Hypothalamus (tissue), 51 donors: ENCODE data around the gene SENP2.
"Not testable (repeated sequence)": the region's sequence is repeated elsewhere in the genome, so short reads cannot be mapped to it uniquely, and the experiment has no call there.

Experiments used
- DNase-seq, 51 donors: peaks; one replicate each; lab custom pipeline; 2025; lab: John Stamatoyannopoulos, UW

SENP2 gene

GRCh38 chr3:185585859-185586685, at the start of gene SENP2:
Gene SENP2, plus strand, starts transcription at chr3:185586295. Its CDS starts 119 bp downstream, at chr3:185586414.
- DNase-seq: peak; percentile 88 to 100 (median 99)

GRCh38 chr3:185537369-185537970, 48.6 kb upstream of the SENP2 start:
- DNase-seq: peak in 3 of 51 donors; percentile 2 to 10 (median 7)

GRCh38 chr3:185539934-185540333, 46.2 kb upstream of the SENP2 start:
- DNase-seq: no peak

GRCh38 chr3:185540695-185541094, 45.4 kb upstream of the SENP2 start:
- DNase-seq: no peak

- peak in 1 of 51 donors; percentile 31 for DNase-seq
Measured at GRCh38 chr3:185549122-185549521, 37.0 kb upstream of the SENP2 start.

GRCh38 chr3:185549651-185550111, 36.4 kb upstream of the SENP2 start:
- no peak for DNase-seq

GRCh38 chr3:185552358-185552877, 33.7 kb upstream of the SENP2 start, which contains the start of gene LIPH:
Gene LIPH, minus strand, starts transcription at chr3:185552588. Its CDS starts 117 bp downstream, at chr3:185552471.
- DNase-seq: no peak

- no peak for DNase-seq
Measured at GRCh38 chr3:185555101-185555501, 31.0 kb upstream of the SENP2 start.

- DNase-seq: no peak
Measured at GRCh38 chr3:185555860-185556347, 30.2 kb upstream of the SENP2 start.

GRCh38 chr3:185556640-185557039, 29.5 kb upstream of the SENP2 start:
- not testable (repeated sequence) for DNase-seq

- no peak for DNase-seq
Measured at GRCh38 chr3:185558395-185558794, 27.7 kb upstream of the SENP2 start.

- no peak for DNase-seq
Measured at GRCh38 chr3:185559706-185560090, 26.4 kb upstream of the SENP2 start.

- DNase-seq: no peak
Measured at GRCh38 chr3:185560676-185561075, 25.4 kb upstream of the SENP2 start.

- DNase-seq: peak in 7 of 51 donors; percentile 4 to 19 (median 7)
Measured at GRCh38 chr3:185561374-185561943, 24.6 kb upstream of the SENP2 start.

- no peak for DNase-seq
Measured at GRCh38 chr3:185561958-185562357, 24.1 kb upstream of the SENP2 start.

- DNase-seq: no peak
Measured at GRCh38 chr3:185572183-185572582, 13.9 kb upstream of the SENP2 start.

- peak in 6 of 51 donors; percentile 1 to 45 (median 6) for DNase-seq
Measured at GRCh38 chr3:185575108-185575869, 10.8 kb upstream of the SENP2 start.

GRCh38 chr3:185582236-185582635, 3.9 kb upstream of the SENP2 start:
- no peak for DNase-seq

- no peak for DNase-seq
Measured at GRCh38 chr3:185582871-185583270, 3.2 kb upstream of the SENP2 start.

GRCh38 chr3:185583925-185584324, 2.2 kb upstream of the SENP2 start:
- no peak for DNase-seq
